Measurements from ENCODE around the gene DYNC1LI2. TPM values are rescaled to one million over a fixed set of nuclear protein-coding genes. Genes with fewer than 3 reads are reported as not detected.

Gene DYNC1LI2
- total RNA-seq, 1 donor from 2014 or later = 84.4 TPM

DNA sequence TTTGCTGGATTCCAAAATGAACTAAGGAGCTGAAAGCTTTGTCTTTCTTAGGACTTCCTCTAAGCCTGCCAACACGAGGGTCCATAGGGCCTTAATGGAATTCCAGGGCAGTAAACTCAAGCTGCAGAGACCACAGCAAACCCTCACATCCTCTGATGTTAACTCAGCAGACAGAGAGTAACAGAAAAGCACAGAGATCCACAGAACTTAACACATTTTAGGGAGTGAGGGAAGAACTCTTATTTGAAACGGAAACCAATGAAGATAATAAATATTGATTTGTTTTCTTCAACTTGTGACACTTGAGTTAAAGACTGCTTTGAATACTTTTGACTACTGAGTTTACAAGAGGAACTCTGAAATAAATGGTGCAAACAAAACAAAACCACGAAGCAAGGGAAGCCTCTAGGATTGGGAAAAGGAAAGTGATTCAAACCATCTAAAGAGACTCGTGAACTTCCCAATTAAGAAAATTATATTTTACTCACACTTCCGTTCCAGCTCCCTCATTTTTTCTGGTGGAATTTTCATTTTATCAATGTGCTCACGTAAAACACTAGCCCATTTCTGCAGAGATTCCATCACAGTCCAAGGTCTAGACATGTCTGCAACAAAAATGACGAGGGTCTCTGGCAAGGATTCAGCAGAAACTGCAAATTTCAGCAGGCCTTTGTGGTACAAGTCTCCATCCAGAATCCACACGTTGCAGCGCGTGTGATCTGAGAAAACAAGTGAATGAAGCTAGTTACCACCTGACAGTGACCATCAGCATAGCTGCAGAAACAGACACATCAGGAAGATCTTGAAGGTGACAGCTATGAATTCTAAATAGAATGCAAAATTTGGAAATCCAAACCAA, 9.2 kb downstream of the DYNC1LI2 start:
- H3K4me1 Mint-ChIP-seq = peaks cover 9% of the 10 kb centered on the region
- ATAC-seq (ENCODE audit: low read depth) (no peak), DNase-seq (no peak)
- H3K27me3 Mint-ChIP-seq = no peaks in the 10 kb centered on the region
- ChIA-PET CTCF (interaction anchor here (2.1 to 2.9 kb wide), 2 partner anchors 15 to 335 kb away, joined by 8 to 15 read pairs; no protein-coding TSS in a partner anchor), POLR2A (no interaction called here)
- H3K27ac Mint-ChIP-seq = no peak overlapping the region
- H3K9me3 Mint-ChIP-seq = no peaks in the 10 kb centered on the region
- intact Hi-C loops (cut with micrococcal nuclease) = loop anchor here (2.0 kb wide), 1 partner anchor 179 kb away; no protein-coding TSS in a partner anchor
- H3K36me3 Mint-ChIP-seq (ENCODE audit: low read depth) = peaks cover 70% of the 10 kb centered on the region
- no peak overlapping the region for H3K4me3 Mint-ChIP-seq
- TF ChIP-seq, protein P1, sequence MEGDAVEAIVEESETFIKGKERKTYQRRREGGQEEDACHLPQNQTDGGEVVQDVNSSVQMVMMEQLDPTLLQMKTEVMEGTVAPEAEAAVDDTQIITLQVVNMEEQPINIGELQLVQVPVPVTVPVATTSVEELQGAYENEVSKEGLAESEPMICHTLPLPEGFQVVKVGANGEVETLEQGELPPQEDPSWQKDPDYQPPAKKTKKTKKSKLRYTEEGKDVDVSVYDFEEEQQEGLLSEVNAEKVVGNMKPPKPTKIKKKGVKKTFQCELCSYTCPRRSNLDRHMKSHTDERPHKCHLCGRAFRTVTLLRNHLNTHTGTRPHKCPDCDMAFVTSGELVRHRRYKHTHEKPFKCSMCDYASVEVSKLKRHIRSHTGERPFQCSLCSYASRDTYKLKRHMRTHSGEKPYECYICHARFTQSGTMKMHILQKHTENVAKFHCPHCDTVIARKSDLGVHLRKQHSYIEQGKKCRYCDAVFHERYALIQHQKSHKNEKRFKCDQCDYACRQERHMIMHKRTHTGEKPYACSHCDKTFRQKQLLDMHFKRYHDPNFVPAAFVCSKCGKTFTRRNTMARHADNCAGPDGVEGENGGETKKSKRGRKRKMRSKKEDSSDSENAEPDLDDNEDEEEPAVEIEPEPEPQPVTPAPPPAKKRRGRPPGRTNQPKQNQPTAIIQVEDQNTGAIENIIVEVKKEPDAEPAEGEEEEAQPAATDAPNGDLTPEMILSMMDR (IDR thresholded peaks at IDR 0.05) = no peak

DNA sequence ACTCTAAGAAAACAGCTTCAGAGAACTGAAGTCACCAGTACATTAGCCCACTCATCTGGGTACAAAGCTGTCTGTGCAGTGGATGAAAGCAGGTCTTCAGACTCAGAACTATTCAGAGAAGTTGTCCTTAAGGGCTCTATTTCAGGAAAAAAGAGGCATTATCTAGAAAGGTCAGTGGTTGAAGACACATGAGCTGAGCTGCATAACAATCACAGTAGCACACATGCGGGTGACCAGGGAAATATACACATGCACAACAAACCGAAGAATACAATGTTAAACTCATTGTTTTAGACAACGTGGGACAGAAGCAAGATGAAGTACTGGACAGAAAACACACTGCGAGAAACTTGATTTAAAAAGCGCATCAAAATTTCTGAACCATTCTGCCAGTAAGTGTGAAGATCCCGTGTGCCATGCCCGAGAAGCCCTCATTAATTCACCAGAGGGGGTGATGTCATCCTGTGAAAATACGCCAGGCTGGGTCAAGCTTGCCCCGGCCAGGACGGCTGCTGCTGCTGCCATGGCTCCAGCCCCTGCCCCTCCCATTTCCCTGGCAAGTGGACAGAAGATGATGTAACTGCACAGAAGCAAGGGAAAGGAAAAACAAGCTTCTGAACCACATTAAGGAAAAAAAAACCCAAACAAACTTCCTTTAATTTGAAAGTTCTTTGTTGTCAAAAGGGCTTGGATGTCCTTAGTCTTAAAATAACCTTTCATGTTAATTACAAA, 10.1 kb downstream of the DYNC1LI2 start:
- H3K4me3 Mint-ChIP-seq = no peak overlapping the region
- H3K27ac Mint-ChIP-seq = no peak overlapping the region
- TF ChIP-seq, protein P1 (IDR thresholded peaks at IDR 0.05) = no peak
- ATAC-seq (ENCODE audit: low read depth) (no peak), DNase-seq (no peak)
- no peaks in the 10 kb centered on the region for H3K9me3 Mint-ChIP-seq
- no peaks in the 10 kb centered on the region for H3K27me3 Mint-ChIP-seq
- peaks cover 6% of the 10 kb centered on the region for H3K4me1 Mint-ChIP-seq
- H3K36me3 Mint-ChIP-seq (ENCODE audit: low read depth) = peaks cover 67% of the 10 kb centered on the region
- intact Hi-C loops (cut with micrococcal nuclease) = loop anchor here (2.0 kb wide), 1 partner anchor 179 kb away; no protein-coding TSS in a partner anchor
- CTCF ChIA-PET = interaction anchor here (1.2 to 2.9 kb wide), 4 partner anchors 7 to 335 kb away, joined by 3 to 15 read pairs (median 6); no protein-coding TSS in a partner anchor
- POLR2A ChIA-PET = no interaction called here

DNA sequence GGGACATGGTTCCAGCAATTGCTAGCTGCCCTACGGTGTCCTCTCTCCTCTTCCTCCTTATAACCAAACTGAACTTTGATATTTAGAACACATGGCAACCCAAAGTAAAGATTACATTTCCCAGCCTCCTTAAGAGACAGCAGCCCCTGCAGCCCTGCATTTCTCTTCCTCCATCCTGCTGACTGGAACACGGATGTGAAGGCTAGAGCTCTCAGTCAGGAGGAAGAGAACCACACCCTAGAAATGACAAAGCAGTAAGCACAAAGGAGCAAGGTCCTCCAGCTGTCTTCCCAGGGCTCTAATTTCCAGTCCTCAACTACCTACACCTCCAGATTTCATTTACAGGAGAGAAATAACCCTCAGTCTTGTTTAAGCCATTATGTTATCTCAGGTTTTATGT, 10.9 kb downstream of the DYNC1LI2 start:
- intact Hi-C loops (cut with micrococcal nuclease) = loop anchor here (1.0 to 2.0 kb wide), 2 partner anchors 178 to 334 kb away; no protein-coding TSS in a partner anchor
- CTCF ChIA-PET = interaction anchor here (0.9 to 2.9 kb wide), 8 partner anchors 8 to 336 kb away, joined by 3 to 15 read pairs (median 4); partner anchors contain the start of gene DYNC1LI2
- no peak for ATAC-seq (ENCODE audit: low read depth)
- POLR2A ChIA-PET = no interaction called here
- no peak overlapping the region for H3K4me3 Mint-ChIP-seq
- DNase-seq = no peak
- TF ChIP-seq, protein P1 (IDR thresholded peaks at IDR 0.05) = no peak
- H3K27ac Mint-ChIP-seq = no peak overlapping the region
- peaks cover 4% of the 10 kb centered on the region for H3K4me1 Mint-ChIP-seq
- H3K36me3 Mint-ChIP-seq (ENCODE audit: low read depth) = peaks cover 71% of the 10 kb centered on the region
- H3K27me3 Mint-ChIP-seq = no peaks in the 10 kb centered on the region
- no peaks in the 10 kb centered on the region for H3K9me3 Mint-ChIP-seq

DNA sequence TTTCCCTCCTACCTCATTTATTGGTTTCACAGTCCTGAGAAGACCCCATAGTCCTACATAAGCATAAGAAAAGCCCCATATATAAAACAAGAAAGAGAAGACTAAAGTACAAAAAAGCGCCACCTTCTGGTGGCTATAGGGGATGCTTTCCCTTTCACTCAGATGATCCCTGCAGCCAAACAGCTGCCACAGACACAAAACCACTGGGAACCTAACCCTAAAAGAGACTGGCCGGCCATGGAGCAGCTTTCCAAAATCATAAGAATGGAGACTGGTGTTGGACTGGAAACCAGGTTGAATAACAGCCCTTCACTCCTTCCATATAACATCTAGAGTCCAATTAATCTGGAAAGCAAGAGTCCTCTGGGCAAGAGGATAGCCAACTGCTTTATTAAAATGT, 11.4 kb downstream of the DYNC1LI2 start:
- ChIA-PET CTCF (interaction anchor here (0.9 to 2.9 kb wide), 8 partner anchors 9 to 335 kb away, joined by 3 to 15 read pairs (median 4); partner anchors contain the start of gene DYNC1LI2), POLR2A (no interaction called here)
- peaks cover 76% of the 10 kb centered on the region for H3K36me3 Mint-ChIP-seq (ENCODE audit: low read depth)
- H3K4me1 Mint-ChIP-seq = peaks cover 4% of the 10 kb centered on the region
- TF ChIP-seq, protein P1 (IDR thresholded peaks at IDR 0.05) = no peak
- no peak for ATAC-seq (ENCODE audit: low read depth)
- H3K9me3 Mint-ChIP-seq = no peaks in the 10 kb centered on the region
- intact Hi-C loops (cut with micrococcal nuclease) = loop anchor here (1.0 to 2.0 kb wide), 2 partner anchors 177 to 334 kb away; no protein-coding TSS in a partner anchor
- no peak overlapping the region for H3K4me3 Mint-ChIP-seq
- no peaks in the 10 kb centered on the region for H3K27me3 Mint-ChIP-seq
- no peak overlapping the region for H3K27ac Mint-ChIP-seq
- DNase-seq = no peak

Measured in activated B cell treated with CpG ODN at 0.5 μM for 24 hours (primary cell).